Right kidney (tissue), 1 donor: Measurements from ENCODE around the gene ARFGAP3.

Experiments
- DNase-seq: peaks from one replicate; pipeline ENCODE4 v3.0.0-alpha.2; 2016

Gene ARFGAP3

DNA sequence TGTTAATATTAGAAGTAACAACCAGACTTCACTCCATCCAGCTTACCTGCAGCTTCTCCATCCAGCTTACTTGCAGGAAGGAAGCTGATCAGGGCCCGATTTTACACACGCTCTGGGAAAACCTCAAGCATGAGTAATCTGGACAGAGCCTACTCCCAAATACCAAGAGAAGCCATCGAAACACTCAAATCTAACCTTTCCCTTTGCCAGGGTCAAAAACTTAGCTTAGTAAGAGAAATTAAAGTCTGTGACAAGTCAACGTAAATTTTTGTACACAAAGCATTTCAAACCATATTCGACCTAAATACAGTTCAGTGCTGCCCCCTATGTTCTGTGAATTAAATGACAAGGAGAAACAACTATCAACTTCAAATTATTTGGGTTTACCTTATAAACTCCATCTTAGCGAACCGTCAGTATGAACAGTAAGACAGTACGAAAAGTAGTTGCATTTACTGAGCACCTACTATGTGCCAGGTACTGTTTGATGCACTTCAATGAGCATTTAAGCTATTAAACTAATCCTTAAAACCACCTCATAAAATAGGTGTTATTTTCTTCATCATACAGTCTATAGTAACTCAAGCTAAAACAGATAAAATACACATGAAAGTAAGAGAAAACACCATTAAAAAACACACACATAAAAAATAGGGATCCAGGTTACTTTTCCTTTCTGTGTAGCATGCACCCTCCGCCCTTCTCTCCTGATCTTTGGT, 36.9 kb downstream of the ARFGAP3 start:
- DNase-seq = peak; percentile 30

DNA sequence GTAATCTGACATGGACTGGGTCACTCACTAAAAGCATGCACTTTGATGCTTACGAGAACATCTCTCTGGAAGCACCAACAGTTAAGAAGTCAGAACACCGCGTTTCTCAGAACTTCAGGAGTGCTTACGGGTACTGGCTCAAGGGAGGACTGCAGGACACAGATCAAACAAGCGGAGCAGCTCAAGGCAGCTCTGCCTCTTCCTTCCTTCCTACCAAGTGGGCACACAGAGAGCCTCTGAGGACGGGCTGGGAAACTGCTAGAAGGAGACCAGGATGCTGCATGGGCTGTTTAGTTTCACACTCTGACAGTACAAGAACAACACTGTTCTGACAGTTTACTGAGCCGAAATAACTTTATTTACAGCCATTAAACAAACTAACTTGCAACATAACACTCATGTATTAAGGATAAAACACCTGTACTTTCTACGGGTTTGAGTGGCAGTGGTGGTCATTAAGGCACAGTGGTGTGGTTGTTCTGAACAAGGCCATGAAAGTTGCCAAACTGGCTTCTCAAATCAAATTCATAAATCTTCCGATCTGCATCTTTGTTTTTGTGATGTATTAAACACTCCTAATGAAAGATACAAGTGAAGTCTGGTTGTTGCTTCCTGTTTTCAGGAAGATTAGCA, 37.5 kb downstream of the ARFGAP3 start:
- DNase-seq = no peak

DNA sequence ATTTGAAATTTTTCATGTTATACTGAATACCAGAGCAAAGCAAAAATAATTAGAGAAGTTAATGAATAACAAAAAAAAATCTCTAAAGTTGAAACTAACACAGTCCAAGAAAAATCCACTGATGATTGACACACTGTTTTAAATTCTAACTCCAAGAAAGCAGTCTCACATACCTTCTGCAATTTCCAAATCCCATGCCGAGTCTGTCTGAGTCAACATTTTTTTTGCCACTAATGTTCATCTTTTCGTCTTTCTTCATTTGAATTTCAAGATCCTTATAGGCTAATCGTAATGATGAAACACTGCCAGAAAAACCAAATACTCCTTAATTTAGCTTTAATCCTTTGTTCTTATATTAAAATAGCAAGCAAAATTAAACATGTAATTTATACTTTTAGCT, 39.5 kb downstream of the ARFGAP3 start:
- DNase-seq = no peak

- peak; percentile 2 for DNase-seq
Observed at GRCh38 chr22:42816336-42816735, 40.7 kb downstream of the ARFGAP3 start.

GRCh38 chr22:42814616-42815015, 42.5 kb downstream of the ARFGAP3 start:
- no peak for DNase-seq

DNA sequence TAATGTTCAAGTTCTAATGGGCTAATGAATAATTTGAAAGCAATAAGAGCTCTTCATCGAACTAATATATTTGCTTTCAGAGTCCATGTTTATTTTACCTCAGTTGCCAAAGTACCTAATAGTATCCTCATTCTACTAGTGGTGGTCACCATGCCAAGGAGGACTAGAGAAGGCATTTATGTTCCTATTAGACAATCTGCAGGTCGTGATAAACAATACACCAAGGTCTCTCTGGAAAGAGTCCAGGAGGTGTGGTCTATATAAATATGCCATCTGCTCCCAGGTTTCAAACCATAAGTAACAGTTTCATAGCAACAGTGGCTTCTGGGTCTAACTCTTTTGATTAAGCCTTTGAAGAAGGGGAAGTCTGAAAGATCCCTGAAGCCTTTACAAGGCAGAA, 42.9 kb downstream of the ARFGAP3 start:
- DNase-seq = no peak

DNA sequence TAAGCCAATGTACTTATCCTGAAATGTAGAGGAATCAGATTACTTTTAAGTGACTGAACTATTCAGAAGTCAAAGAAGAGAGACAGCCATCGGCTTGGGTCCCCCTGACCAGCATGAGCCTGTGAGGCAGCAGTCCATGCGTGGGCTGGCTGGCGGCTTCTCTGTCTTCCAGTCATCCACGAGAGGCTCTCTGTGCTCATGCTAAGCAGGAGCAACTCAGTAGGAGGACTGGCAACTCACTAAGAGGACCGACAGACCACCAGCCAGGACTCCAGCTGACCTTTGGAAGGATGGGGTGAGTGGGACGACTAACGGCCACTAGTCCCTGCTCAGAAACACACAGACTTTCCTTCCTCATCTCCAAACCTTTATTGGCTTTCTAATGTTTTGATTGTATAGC, 43.6 kb downstream of the ARFGAP3 start:
- DNase-seq = no peak

DNA sequence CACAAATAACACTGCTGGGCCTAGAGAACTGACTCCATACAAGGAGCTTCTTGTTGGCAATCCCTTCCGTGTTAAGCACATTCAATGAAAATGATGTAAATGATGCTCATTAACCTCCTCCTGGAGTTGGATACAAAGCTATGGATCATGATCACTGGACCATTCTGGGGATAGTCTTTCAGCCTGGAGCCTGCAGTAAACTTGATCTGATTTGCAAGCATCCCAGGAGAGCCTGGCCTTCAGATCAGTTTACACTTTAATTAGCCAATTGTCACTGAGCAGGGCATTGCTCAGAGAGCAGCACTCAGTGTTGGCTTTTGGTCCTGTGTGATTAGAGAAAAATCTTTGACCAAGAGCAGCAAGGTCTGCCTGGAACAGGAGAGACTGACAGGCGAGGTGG, 45.6 kb downstream of the ARFGAP3 start:
- DNase-seq = no peak

DNA sequence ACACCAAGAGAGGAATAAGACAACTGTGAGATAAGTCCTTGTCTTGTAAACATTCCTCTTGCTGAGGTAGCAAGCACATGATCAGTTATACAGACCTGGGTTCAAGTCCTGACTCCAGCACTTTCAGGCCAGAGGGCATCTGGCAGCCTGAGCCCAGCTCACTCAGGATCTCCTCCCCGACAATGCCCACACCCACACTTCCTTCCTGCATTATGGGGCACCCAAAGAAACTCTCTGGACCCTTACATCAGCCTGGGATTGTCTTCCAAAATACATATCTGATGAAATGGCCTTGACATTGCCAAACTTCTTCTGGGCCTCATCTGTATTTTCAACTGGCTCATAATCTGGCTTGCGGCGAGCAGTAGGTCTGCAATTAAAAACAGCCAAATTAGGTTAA, 48.6 kb downstream of the ARFGAP3 start:
- no peak for DNase-seq

DNA sequence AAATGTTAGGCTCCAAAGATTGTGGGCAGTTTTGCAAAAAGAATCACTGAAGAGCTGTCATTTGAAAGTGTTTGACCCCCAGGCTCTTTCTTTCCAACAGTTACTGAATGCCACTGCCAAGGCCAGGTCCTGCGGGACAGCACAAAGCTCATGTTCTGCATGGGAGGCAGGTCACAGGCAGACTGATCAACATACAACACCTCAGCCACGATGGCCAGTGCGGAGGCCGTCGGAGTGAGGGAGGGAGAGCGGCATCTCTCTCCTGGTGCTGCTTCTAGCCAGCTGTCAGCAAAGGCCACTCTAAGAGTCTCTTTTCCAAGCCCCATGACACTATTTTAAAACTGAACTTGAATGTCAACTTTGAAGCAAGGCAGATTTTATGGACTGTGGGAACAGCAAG, 49.9 kb downstream of the ARFGAP3 start:
- DNase-seq = no peak

DNA sequence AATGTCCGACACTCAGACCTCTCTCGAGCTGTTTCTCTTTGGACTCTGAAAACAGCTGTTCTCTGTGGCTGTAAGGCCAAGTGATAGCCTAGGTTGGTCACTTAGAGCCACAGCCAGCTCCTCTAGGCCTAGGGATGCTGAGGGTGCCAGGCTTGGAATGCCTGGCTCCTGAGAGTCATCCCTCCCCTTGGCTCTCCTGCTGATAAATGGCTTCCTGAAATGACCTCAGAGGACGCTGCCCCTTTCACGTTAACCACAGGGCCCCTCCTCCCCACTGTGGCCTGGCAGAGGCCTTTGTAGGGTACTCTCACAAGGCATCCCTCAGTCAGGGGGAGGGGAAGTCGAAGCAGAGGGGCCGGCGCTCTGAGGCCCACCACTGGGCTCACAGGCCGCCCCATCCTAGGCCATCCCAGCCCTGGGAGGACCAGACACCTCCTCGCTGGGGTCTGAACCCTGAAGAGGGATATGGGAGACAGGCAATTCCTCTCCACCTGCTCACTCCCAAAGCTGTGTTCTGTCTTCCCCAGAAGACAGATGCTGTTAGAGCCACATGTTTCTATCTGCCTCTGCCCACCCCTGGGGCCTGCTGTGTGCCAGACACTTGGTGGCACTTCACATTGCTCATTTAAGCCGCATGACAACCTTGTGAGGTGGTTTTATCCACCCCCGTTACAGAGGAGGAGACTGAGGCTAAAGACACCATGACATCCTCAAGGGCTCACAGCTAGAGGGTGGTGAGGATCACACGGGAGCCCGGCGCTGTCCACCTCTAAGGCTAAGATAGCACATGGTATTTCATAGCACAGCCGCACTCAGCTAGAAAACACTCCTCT, 50.9 kb downstream of the ARFGAP3 start:
- DNase-seq = no peak

- peak; percentile 53 for DNase-seq
Observed at GRCh38 chr22:42805016-42805997, 51.8 kb downstream of the ARFGAP3 start.

DNA sequence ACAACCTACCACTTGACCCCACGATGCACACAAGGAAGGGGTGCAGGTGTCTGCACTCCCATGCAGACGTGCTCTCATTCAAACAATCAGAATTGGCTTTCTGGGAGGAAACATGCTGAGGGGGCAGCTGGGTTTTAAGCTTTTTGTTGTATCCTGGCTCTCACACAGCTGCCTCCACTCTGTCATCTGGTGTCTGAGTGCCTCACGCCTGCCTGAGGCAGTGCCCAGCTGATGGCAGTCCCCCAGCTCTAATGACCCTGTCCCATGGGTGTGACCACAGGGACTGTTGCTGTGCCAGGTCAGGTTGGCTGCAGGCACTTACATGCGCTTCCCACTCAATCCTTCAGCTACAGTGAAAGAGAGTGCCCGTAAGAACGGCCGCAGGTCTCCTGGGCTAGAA, 53.7 kb downstream of the ARFGAP3 start:
- DNase-seq = no peak

- DNase-seq = no peak
Observed at GRCh38 chr22:42801252-42802080, 55.6 kb downstream of the ARFGAP3 start.

GRCh38 chr22:42800451-42801251, 56.4 kb downstream of the ARFGAP3 start:
- no peak for DNase-seq

DNA sequence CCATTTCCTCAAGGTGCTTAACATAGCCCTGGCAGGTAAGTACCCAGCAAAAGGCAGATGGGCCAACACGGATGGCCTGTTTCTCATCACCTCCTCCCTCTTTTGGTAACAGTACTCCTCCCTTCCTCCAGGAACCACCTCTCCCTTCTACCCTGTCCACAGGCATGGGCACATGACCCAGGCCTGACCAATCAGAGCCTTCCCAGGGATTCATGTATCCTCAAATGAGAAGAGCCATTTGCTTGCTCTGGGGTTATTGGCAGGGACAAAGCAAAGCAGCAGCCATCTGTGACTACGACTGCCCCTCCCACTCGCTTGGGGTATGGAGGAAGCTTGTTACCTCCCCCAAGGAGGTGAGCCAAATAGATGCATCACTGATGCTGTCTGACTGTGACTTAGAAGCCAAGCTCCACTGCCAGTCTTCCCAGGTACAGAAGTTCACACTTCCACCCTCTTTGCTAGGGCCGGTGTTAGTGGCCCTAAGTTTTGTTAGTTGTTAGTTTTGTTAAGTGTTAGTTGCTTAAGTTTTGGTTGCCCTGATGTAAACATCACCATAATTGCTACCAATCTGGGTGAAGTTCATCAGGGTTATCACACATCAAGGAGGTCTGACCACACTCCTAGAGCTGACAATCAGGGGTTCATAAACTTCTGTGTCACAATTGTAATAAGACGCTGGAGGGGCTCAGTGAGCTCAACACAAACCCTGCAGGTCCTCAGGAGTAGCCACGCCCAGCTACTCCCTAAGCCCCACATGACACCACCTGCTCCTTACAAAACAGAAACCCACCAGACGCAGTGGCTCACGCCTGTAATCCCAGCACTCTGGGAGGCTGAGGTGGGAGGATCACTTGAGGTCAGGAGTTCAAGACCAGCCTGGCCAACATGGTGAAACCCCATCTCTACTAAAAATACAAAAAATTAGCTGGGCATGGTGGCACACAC, 57.3 kb downstream of the ARFGAP3 start:
- no peak for DNase-seq

- no peak for DNase-seq
Observed at GRCh38 chr22:42799061-42799460, 58.0 kb downstream of the ARFGAP3 start.

- no peak for DNase-seq
Observed at GRCh38 chr22:42797011-42797410, 60.1 kb downstream of the ARFGAP3 start.

GRCh38 chr22:42796081-42796480, 61.0 kb downstream of the ARFGAP3 start:
- no peak for DNase-seq
